Muscle of leg (tissue), 11 donors: ENCODE results near the gene RSPH1. TPM values are rescaled to one million over a fixed set of nuclear protein-coding genes. Genes with fewer than 3 reads are reported as not detected.

Experiments used
- DNase-seq: peaks from one replicate; pipeline ENCODE4 v3.0.0; 2013
- H3K27ac ChIP-seq: one replicate; pipeline ENCODE4 v1.5.1; 2013; ENCODE audit warnings: mild to moderate bottlenecking, low read length, control low read depth
- H3K27me3 ChIP-seq: one replicate; pipeline ENCODE4 v1.6.1; 2013; ENCODE audit warnings: low read length; ENCODE audit not compliant: control insufficient read depth, insufficient read depth
- H3K36me3 ChIP-seq: one replicate; pipeline ENCODE4 v1.6.1; 2013; ENCODE audit warnings: low read length; ENCODE audit not compliant: control insufficient read depth, insufficient read depth
- H3K4me1 ChIP-seq: one replicate; pipeline ENCODE4 v1.6.1; 2013; ENCODE audit warnings: low read length; ENCODE audit not compliant: control insufficient read depth, insufficient read depth
- H3K4me3 ChIP-seq: one replicate; pipeline ENCODE4 v1.5.1; 2013; ENCODE audit warnings: low read length, control low read depth
- H3K9me3 ChIP-seq: replicated peaks from 2 replicates; pipeline ENCODE4 v1.6.1; 2013; ENCODE audit warnings: low read depth, low read length; ENCODE audit not compliant: control insufficient read depth
- whole genome bisulfite sequencing: methylation state at CpG from one replicate; pipeline ENCODE4 v1.1.5; 2013; ENCODE audit warnings: missing lambda C conversion rate; ENCODE audit not compliant: insufficient coverage; 5-methylcytosine and 5-hydroxymethylcytosine counted together
- polyA plus RNA-seq, 8 donors: library from polyadenylated mRNA; unstranded; fragments of 120-200 nt; gene quantifications; one replicate each; pipeline versions ENCODE4 v1.2.1 to v1.2.3, GENCODE V29; 2013; ENCODE audit warnings: inconsistent platforms in 1 of 8, low replicate concordance in 1 of 8; ENCODE audit not compliant: insufficient read length in 8 of 8, insufficient read depth in 1 of 8
- total RNA-seq: library from RNA; stranded (reverse); fragments of 120-200 nt; gene quantifications from one replicate; pipeline ENCODE4 v1.2.4, GENCODE V29; 2013

Gene RSPH1
- total and polyA plus RNA-seq, 9 donors, result 0.04 to 1.5 (median 0.27) TPM

DNA sequence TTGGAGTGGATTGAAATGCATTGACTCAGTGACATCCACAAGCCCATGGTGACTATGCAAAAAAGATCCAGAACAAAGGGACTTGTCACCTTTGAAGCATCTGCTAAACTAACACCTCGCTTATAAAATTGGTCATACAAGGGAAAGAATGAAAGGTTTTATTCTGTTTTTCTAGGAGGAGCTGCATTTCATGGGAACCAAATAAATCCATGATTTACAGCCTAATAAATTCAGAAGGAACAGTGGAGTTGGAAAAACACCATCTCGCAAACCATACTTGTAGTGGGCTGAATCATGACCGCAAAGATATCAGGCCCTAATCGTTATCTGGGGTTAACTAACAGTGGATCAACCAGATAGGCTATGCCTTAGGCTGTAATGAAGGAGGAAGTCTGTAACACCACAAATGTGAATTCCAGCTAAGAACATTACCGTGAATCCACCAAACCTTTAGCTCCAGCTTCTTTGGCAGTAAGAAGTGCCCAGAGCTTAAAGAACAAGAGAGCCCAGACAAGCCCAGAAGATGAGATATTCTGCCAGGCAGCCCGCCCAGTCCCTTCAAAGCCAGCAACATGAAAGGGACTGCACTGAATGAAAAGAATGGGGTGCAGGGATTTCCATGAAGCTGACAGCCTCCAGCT, 27.4 kb downstream of the RSPH1 start:
- Histone ChIP-seq H3K36me3 (no peaks in the 10 kb centered on the region), H3K27me3 (no peaks in the 10 kb centered on the region)
- WGBS, result 84% methylated on average over 3 of the region's 6 CpGs

DNA sequence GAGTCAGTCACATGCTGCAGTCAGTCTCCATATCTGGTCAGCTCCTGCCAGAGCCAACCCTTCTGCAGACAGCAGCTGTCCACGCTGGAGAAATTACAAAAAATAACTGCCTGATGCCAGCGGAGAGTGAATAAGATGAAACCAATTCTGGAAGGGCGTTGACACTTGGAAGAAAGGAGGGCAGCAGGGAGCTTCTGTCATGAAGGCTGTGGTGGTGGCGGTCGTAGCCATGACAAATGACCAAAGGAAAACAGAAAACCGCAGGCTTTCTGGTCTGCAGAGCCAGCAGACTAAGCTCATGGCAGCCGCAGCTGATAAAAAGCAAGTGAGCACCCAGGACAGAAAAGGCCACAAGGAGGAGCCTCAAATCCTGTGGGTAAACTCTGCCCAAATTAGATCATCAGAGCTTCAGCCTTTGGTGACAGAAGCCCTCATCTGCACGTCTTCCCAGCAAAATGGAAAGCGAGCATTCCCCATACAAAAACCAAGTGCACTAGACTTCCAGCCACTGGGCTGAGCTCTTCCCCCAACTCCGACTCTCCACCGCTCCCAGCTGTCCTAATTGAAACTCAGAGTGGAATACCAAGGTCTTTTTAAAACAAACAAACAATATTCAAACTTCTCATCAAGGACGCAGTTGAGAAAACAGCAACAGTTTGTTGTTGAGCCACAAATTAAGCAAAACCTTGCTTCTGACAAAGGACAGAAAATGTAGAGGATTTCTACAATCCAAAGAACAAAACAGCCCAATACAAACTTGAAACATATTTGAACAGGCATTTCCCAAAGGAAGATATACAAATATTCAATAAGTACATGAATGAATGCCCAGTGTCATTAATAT, 28.7 kb downstream of the RSPH1 start:
- peak; percentile 48 for DNase-seq
- no peak overlapping the region for H3K4me3 ChIP-seq
- no peaks in the 10 kb centered on the region for H3K9me3 ChIP-seq
- 54% methylated on average over 9 of the region's 12 CpGs for WGBS
- no peaks in the 10 kb centered on the region for H3K36me3 ChIP-seq
- H3K27me3 ChIP-seq, result no peaks in the 10 kb centered on the region
- peaks cover 22% of the 10 kb centered on the region for H3K4me1 ChIP-seq
- no peak overlapping the region for H3K27ac ChIP-seq

More for the DNA sequence above, 27.4 kb downstream of the RSPH1 start:
- Histone ChIP-seq H3K27ac (no peak overlapping the region), H3K9me3 (no peaks in the 10 kb centered on the region), H3K4me1 (peaks cover 22% of the 10 kb centered on the region), H3K4me3 (no peak overlapping the region)
- DNase-seq, result no peak

- Histone ChIP-seq H3K4me3 (no peak overlapping the region), H3K36me3 (no peaks in the 10 kb centered on the region), H3K27ac (no peak overlapping the region), H3K9me3 (no peaks in the 10 kb centered on the region), H3K27me3 (no peaks in the 10 kb centered on the region), H3K4me1 (peaks cover 22% of the 10 kb centered on the region)
- WGBS, result 71% methylated on average over 3 of the region's 10 CpGs
- no peak for DNase-seq
Observed at GRCh38 chr21:42466700-42467099, 29.3 kb downstream of the RSPH1 start.

DNA sequence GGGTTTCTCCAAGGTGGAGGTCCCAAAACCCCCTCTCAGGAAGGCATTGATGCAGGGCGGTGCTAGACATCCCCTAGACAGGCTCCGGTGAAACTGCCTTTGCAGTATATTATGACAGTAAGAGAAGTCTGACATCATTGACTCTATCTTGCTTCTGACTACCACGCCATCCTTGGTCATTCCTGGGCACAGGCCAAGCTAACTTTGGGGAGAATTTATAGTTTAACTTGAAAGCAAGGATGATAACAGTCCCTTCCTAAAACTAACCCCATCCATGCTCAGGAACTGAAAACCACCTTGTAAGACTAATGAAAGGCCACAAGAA, 30.3 kb downstream of the RSPH1 start:
- no peaks in the 10 kb centered on the region for H3K36me3 ChIP-seq
- peaks cover 23% of the 10 kb centered on the region for H3K4me1 ChIP-seq
- DNase-seq, result no peak
- 65% methylated on average over 2 of the region's 3 CpGs for WGBS
- H3K9me3 ChIP-seq, result no peaks in the 10 kb centered on the region
- no peak overlapping the region for H3K4me3 ChIP-seq
- H3K27me3 ChIP-seq, result no peaks in the 10 kb centered on the region
- H3K27ac ChIP-seq, result no peak overlapping the region

DNA sequence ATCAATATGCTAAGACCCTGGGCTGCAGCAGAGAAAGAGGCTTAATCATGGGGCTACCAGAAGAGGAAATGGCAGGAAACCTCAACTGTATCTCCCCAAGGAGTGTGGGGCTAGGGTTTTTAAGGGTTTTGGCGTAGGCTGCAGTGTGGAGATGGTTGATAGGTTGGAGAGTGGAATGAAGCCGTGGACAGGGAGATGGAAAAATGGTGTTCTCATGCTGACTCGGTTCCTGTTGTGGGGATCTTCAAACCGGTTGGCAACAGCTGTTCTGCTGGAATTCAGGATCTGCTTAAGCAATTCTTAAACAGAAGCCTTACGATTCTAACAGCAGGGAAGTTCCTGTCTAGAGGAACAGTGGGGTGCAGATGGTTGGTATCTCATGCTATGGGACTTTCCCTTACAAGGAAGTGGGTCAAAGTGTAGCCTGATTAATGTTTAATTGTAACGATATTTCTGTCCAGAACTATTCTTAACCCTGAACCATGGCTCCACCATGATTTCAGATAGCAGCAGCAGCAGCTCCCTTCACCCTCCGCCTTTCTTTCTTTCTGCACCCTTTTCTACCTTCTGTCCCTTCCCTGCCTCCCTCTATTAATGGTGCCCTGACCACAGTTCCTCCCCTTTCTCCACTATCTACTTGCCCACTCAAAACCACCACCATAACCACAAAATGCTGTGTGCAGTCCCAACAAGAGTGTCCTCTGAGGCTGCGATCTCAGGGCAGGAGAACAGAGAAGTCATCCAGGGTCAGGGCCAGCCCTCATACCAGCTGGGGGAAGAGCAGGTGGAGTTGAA, 30.8 kb downstream of the RSPH1 start:
- H3K36me3 ChIP-seq, result no peaks in the 10 kb centered on the region
- H3K27me3 ChIP-seq, result no peaks in the 10 kb centered on the region
- H3K4me3 ChIP-seq, result no peak overlapping the region
- H3K27ac ChIP-seq, result no peak overlapping the region
- DNase-seq, result peak; percentile 75
- H3K4me1 ChIP-seq, result peaks cover 28% of the 10 kb centered on the region
- WGBS, result 54% methylated on average over 6 of the region's 8 CpGs
- no peaks in the 10 kb centered on the region for H3K9me3 ChIP-seq

DNA sequence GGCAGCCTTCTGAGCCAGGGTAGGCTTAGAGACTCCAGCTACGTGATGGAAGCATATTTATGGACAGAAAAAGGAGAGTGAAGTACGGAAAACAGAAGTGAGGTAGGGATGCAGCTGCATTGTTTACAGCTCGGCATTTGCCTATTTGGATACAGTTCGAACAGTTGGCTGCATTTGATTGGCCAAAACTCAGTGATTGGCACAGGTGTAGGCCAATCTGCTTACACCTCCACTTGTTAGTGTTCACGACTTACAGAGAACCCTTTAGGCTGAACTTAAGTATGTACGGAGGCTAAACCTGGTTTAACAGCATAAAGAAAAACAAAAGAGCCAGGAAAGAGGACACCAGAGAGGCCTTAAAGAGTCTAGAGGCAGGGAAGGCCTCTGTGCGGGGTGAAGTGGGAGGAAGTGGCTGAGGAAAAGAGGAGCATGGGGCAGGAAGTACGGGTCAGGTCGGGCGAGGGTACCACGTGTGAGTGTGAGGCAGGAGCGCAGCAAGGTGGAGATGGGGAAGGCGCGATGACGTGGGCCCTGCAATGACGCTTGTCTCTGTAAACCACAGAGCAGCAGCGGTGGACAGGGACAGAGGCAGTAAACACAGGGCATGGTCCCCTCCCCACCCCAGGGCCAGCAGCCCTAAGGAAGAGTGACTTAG, 32.0 kb downstream of the RSPH1 start:
- Histone ChIP-seq H3K27ac (no peak overlapping the region), H3K4me1 (peaks cover 28% of the 10 kb centered on the region), H3K36me3 (no peaks in the 10 kb centered on the region), H3K9me3 (no peaks in the 10 kb centered on the region), H3K27me3 (no peaks in the 10 kb centered on the region), H3K4me3 (no peak overlapping the region)
- DNase-seq, result peak; percentile 71
- 63% methylated on average over 11 of the region's 17 CpGs for WGBS

DNA sequence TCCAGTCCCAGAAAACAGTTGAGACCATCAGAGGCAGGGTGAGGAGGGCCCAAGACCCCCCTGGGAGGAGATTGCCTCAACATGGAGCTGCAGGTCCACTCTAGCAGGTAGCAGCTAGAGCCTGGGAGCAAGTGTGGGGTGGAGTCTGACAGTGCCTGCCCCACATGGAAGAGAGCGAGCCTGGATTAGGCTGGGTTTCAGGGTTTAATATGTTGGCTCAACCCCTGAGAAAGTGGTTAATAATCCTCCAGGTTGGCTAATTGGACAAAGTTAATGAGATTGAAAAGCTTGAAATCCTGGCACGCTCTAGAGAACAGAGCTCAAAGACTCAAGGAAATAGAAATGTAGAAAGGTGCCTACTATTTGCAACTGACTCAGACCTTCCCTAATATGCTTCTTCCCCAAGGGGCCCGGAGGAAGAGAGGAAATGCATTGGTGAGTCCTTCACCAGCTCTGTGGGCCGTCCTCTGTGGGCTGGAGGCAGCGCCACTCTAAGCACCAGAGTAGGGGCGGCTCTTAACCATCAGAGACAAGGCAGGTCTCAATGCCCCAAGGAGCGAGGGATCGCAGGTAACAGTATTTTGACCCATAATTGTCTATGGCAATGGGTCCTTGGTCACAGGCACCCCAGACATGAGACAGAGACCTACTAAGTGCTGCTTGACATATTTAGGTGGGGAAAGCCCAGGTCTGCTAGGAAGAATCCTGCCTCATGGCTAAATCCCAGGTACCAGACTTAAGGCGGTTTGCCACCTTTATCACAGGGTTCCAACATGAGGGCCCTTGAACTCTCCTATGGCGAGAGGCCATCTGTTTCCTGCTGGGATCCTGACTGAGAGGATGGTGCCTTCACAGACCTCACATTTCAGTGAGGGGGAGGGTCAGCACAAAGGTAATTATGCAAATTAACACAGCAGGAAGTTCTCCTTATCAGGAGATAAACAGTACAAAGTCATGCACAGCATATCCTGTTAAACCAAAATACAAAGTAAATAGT, 33.8 kb downstream of the RSPH1 start:
- H3K27ac ChIP-seq, result no peak overlapping the region
- no peak overlapping the region for H3K4me3 ChIP-seq
- H3K27me3 ChIP-seq, result no peaks in the 10 kb centered on the region
- peaks cover 25% of the 10 kb centered on the region for H3K4me1 ChIP-seq
- DNase-seq, result no peak
- 88% methylated on average over 9 of the region's 10 CpGs for WGBS
- no peaks in the 10 kb centered on the region for H3K36me3 ChIP-seq
- H3K9me3 ChIP-seq, result no peaks in the 10 kb centered on the region

- no peak for DNase-seq
- WGBS, result no CpG with 5 or more reads among the region's 5 CpGs
- Histone ChIP-seq H3K4me3 (no peak overlapping the region), H3K9me3 (no peaks in the 10 kb centered on the region), H3K36me3 (no peaks in the 10 kb centered on the region), H3K27ac (no peak overlapping the region), H3K27me3 (no peaks in the 10 kb centered on the region), H3K4me1 (peaks cover 18% of the 10 kb centered on the region)
Observed at GRCh38 chr21:42461185-42461520, 34.9 kb downstream of the RSPH1 start.

DNA sequence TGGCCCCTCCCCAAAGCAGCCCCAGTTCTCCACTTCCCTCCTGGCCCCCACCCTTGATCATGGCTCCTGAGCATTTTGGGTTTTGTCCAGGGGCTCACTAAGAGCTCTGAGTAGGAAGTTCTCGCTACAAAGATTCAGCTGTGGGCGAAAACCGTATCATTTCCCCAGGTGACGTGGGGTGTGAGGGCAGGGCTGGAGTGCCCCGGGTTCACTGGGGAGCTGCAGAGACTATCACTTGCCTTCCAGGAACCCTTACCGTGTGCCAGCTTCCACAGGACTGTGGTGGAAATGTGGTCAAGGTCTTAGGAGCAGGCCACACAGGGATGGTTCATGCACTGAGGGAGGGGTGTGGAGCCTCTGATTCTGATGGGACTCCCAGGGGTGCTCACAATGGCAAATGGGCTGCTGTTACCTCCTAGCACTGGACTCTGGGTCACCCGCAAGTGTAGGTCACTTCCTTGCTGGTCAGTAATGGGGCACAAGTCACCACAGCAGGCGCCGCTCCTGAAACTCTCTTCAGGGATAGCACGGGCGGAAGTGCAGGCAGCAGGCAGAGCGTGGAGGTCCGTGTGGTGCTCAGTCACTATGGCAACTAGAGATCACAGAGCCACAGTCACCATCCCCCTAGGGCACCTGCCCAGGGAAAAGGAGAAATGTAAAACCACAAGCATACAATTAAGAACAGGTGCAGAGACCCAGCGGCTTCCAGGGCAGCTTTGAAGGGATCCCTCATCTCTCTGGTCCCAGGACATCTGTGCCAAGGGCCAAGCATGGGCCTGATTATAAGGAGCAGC, 35.4 kb downstream of the RSPH1 start:
- 50% methylated on average over 13 of the region's 14 CpGs for WGBS
- no peaks in the 10 kb centered on the region for H3K36me3 ChIP-seq
- H3K27me3 ChIP-seq, result no peaks in the 10 kb centered on the region
- peaks cover 16% of the 10 kb centered on the region for H3K4me1 ChIP-seq
- no peak for DNase-seq
- no peak overlapping the region for H3K4me3 ChIP-seq
- H3K9me3 ChIP-seq, result no peaks in the 10 kb centered on the region
- no peak overlapping the region for H3K27ac ChIP-seq
